Uterus (tissue), 4 donors: ENCODE measurements around the gene COX4I1. TPM values are rescaled to one million over a fixed set of nuclear protein-coding genes. Genes with fewer than 3 reads are reported as not detected.
A peak's percentile ranks its signal among the peaks of the same experiment; 100 is the strongest.

Experiments used
- DNase-seq, 2 donors: peaks; one replicate each; pipeline ENCODE4 v3.0.0-alpha.2; 2019 to 2020
- H3K27ac ChIP-seq, 2 donors: fragments of 200-600 bp; sonication (generic); 1 replicate in 1 of 2; 2 replicates in 1 of 2; pipeline ENCODE4 v1.5.1; 2016 to 2018
- H3K27me3 ChIP-seq, 2 donors: fragments of 200-600 bp; sonication (generic); one replicate each; pipeline ENCODE4 v1.5.1; 2018 to 2019; ENCODE audit warnings: control low read depth in 1 of 2
- H3K36me3 ChIP-seq, 2 donors: fragments of 200-600 bp; sonication (generic); one replicate each; pipeline ENCODE4 v1.5.1; 2019; ENCODE audit warnings: control low read depth in 1 of 2
- H3K4me1 ChIP-seq, 2 donors: fragments of 200-600 bp; sonication (generic); one replicate each; pipeline ENCODE4 v1.5.1; 2018 to 2019; ENCODE audit warnings: control low read depth in 1 of 2
- H3K4me3 ChIP-seq, 2 donors: fragments of 200-600 bp; sonication (generic); 1 replicate in 1 of 2; 2 replicates in 1 of 2; pipeline ENCODE4 v1.5.1; 2018 to 2019; ENCODE audit warnings: mild to moderate bottlenecking in 1 of 2
- H3K9me3 ChIP-seq, 2 donors: fragments of 200-600 bp; sonication (generic); one replicate each; pipeline ENCODE4 v1.5.1; 2019; ENCODE audit warnings: control low read depth in 1 of 2
- POLR2A ChIP-seq, 2 donors: fragments of 450-650 bp; IDR thresholded peaks; one replicate each; pipeline ENCODE4 v1.6.1; 2016; ENCODE audit warnings: antibody characterized with exemption in 2 of 2, mild to moderate bottlenecking in 1 of 2, moderate library complexity in 1 of 2
- intact Hi-C: fragments of 100-400 bp; cut with DNase I; formaldehyde crosslinking; loops from one replicate; pipeline ENCODE4 v1.15.1; 2023; ENCODE audit warnings: low total_unique reads
- total RNA-seq, 4 donors: library from RNA; depleted of rRNA in 3 of 4; stranded (reverse); fragments of >200 nt in 3 of 4; gene quantifications; one replicate each; pipeline versions ENCODE4 v1.1.0 to v1.2.4, GENCODE V29; 2014 to 2023
- TF ChIP-seq, protein P1 (sequence below), 4 experiments: fragments of 200-600 bp in 2 of 4; fragments of 450-650 bp in 2 of 4; sonication (generic) in 2 of 4; IDR thresholded peaks; one replicate each; pipeline ENCODE4 v1.5.1; 2016 to 2019; ENCODE audit warnings: antibody characterized with exemption in 4 of 4, mild to moderate bottlenecking in 2 of 4, moderate library complexity in 1 of 4
- donor health status: DM: yes; HTN: yes; CAD: no.

Gene COX4I1
- total RNA-seq, 4 donors from 2014 or later: 199 to 836 (median 287) TPM

DNA sequence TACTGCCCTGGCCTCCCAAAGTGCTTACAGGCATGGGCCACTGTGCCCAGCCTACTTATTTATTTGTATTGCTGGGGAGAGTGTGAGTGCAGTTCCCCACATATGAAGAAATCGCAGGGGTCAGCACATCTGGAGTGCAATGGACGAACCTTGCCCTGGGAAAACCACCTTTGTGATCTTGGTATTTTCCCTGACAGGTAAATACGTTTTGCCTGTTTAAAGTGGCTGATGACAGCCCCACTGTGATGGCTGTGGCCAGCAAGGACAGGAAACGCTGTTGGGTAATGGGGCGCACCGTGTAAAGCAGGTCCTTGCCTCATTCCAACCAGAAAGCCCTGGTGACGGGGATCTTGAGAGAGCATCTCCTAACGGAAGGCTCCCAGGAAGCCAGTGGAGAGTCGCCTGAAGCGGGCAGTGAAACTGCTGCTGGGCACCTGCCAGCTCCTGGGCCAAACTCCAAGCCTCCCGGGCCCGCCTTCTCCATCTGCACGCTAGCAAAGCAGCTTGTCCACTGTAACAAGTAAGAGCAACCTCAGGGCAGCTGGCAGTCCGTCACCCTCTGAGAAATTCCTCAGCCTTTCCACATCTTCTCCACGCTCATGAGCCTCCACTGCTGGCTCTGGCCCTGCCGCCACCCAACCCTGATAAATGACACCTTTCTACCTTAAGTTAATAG lies 17.7 kb upstream of the COX4I1 start:
- intact Hi-C loops: no loop called here
- Histone ChIP-seq H3K4me3 (no peak overlapping the region), H3K36me3 (no peaks in the 10 kb centered on the region), H3K9me3 (no peaks in the 10 kb centered on the region), H3K27ac (no peak overlapping the region), H3K27me3 (no peaks in the 10 kb centered on the region), H3K4me1 (no peaks in the 10 kb centered on the region)
- peak in 1 of 2 donors; percentile 27 for DNase-seq
- TF ChIP-seq, protein P1, sequence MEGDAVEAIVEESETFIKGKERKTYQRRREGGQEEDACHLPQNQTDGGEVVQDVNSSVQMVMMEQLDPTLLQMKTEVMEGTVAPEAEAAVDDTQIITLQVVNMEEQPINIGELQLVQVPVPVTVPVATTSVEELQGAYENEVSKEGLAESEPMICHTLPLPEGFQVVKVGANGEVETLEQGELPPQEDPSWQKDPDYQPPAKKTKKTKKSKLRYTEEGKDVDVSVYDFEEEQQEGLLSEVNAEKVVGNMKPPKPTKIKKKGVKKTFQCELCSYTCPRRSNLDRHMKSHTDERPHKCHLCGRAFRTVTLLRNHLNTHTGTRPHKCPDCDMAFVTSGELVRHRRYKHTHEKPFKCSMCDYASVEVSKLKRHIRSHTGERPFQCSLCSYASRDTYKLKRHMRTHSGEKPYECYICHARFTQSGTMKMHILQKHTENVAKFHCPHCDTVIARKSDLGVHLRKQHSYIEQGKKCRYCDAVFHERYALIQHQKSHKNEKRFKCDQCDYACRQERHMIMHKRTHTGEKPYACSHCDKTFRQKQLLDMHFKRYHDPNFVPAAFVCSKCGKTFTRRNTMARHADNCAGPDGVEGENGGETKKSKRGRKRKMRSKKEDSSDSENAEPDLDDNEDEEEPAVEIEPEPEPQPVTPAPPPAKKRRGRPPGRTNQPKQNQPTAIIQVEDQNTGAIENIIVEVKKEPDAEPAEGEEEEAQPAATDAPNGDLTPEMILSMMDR (IDR thresholded peaks at IDR 0.05): no peak
- no peak for TF ChIP-seq POLR2A (IDR thresholded peaks at IDR 0.05)

DNA sequence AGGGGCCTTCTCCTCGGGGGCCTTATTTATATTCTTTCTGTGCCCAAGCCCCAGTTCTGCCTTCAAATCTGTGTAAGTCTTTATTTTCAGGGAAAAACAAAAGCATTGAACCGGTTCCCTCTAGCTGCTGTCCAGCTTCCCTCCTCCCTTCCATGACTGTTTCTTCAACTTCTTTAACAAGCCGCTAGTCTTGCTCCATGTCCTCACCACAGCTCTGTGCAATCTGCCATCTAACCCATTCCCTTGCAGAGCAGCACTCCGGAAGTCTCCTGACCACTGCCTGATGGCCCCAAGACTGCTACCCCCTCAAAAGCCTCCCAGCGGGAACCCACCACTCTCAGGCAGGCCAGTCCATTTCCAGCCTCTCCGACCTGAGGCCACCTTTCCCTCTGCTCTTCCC lies 17.0 kb upstream of the COX4I1 start:
- H3K27ac ChIP-seq: no peak overlapping the region
- DNase-seq: no peak
- H3K9me3 ChIP-seq: no peaks in the 10 kb centered on the region
- intact Hi-C loops: no loop called here
- no peaks in the 10 kb centered on the region for H3K4me1 ChIP-seq
- H3K36me3 ChIP-seq: no peaks in the 10 kb centered on the region
- H3K27me3 ChIP-seq: no peaks in the 10 kb centered on the region
- no peak overlapping the region for H3K4me3 ChIP-seq
- TF ChIP-seq POLR2A (IDR thresholded peaks at IDR 0.05): no peak
- TF ChIP-seq, protein P1 (IDR thresholded peaks at IDR 0.05): no peak

DNA sequence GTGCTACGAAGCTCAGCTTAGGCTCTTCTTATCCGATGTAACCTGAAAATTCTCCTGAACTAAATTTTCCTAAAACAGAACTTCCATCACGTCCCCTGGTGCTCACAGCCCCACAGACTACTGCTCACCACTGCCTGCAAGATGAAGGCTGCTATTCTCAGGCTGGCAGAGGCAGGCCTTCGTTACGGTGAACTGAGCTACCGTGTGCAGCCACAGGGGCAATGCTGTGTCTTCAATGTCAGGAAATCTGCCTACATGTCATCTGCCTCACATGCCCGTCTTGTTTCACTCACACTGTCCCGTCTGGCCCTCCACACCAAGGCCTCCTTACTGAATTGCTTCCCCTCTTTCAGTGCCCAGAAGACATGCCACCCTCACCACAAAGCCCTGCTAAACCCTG lies 16.1 kb upstream of the COX4I1 start:
- H3K4me1 ChIP-seq: no peaks in the 10 kb centered on the region
- no peaks in the 10 kb centered on the region for H3K27me3 ChIP-seq
- no peak overlapping the region for H3K27ac ChIP-seq
- no peaks in the 10 kb centered on the region for H3K36me3 ChIP-seq
- intact Hi-C loops: no loop called here
- TF ChIP-seq POLR2A (IDR thresholded peaks at IDR 0.05): no peak
- TF ChIP-seq, protein P1 (IDR thresholded peaks at IDR 0.05): no peak
- H3K4me3 ChIP-seq: no peak overlapping the region
- H3K9me3 ChIP-seq: no peaks in the 10 kb centered on the region
- DNase-seq: no peak

DNA sequence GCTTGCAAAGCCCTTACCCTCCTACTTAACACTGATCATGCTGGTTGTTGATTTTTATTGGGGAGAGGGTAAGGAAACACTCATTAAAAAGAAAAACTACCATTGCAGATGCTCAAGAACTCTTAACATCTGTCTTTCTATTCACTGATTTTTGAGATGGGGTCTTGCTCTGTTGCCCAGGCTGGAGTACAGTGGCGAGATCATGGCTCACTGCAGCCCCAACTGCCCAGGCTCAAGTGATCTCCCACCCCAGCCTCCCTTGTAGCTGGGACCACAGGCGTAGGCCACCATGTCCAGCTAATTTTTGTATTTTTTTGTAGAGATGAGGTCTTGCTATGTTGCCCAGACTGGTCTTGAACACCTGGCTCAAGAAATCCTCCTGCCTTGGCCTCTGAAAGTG lies 14.7 kb upstream of the COX4I1 start:
- H3K27me3 ChIP-seq: no peaks in the 10 kb centered on the region
- no peak for DNase-seq
- H3K27ac ChIP-seq: no peak overlapping the region
- TF ChIP-seq POLR2A (IDR thresholded peaks at IDR 0.05): no peak
- TF ChIP-seq, protein P1 (IDR thresholded peaks at IDR 0.05): no peak
- H3K4me1 ChIP-seq: no peaks in the 10 kb centered on the region
- no peaks in the 10 kb centered on the region for H3K9me3 ChIP-seq
- no peaks in the 10 kb centered on the region for H3K36me3 ChIP-seq
- intact Hi-C loops: no loop called here
- H3K4me3 ChIP-seq: no peak overlapping the region

DNA sequence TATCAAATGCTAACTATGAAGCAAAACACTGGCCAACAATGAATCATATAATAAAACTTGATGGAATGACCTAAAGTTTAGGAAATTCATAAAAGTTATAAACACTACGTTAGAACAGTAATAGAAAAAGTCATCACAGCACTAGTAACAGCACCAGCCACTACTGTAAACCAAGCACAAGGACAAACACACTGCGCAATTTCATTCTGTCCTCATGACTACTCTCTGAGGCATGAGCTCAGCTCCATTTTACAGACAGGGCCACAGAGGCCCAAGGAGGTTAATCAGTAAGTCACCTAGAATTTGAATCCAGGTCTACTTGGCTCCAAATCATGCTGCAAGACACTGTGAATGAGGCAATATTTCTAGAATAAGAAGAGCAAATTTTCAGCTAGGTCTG lies 13.6 kb upstream of the COX4I1 start:
- no peaks in the 10 kb centered on the region for H3K9me3 ChIP-seq
- no peak overlapping the region for H3K27ac ChIP-seq
- no peak for DNase-seq
- TF ChIP-seq, protein P1 (IDR thresholded peaks at IDR 0.05): no peak
- TF ChIP-seq POLR2A (IDR thresholded peaks at IDR 0.05): no peak
- H3K36me3 ChIP-seq: no peaks in the 10 kb centered on the region
- no peak overlapping the region for H3K4me3 ChIP-seq
- no peaks in the 10 kb centered on the region for H3K27me3 ChIP-seq
- no peaks in the 10 kb centered on the region for H3K4me1 ChIP-seq
- intact Hi-C loops: no loop called here
